PC-3 (cell line): ENCODE measurements around the gene GFOD1. TPM values are rescaled to one million over a fixed set of nuclear protein-coding genes. Genes with fewer than 3 reads are reported as not detected.
"Not testable (repeated sequence)": the region's sequence is repeated elsewhere in the genome, so short reads cannot be mapped to it uniquely, and the experiment has no call there.

Experiments
- ATAC-seq: fragments of 200-7000 bp; cut with Tn5 transposase; 2 replicates; pipeline ENCODE4 v1.9.1; 2020; ENCODE audit warnings: mild to moderate bottlenecking, moderate library complexity
- BruUV-seq: library from RNA; stranded (reverse); fragments of 400-500 nt; replicated peaks from 2 replicates; lab custom pipeline; 2021; lab: Mats Ljungman, UMichigan
- CTCF ChIA-PET: fragments of 300-600 bp; sonication (Branson Sonifier 250); formaldehyde crosslinking; loops from one replicate; lab custom pipeline; 2022; ENCODE audit warnings: antibody characterized with exemption; lab: Charles Lee
- POLR2A ChIA-PET: fragments of 300-600 bp; sonication (Branson Sonifier 250); formaldehyde crosslinking; loops from one replicate; lab custom pipeline; 2022; ENCODE audit warnings: antibody characterized with exemption; ENCODE audit not compliant: unreplicated experiment; lab: Charles Lee
- DNase-seq: peaks from one replicate; pipeline ENCODE4 v3.0.0-alpha.2; 2015
- H2AFZ ChIP-seq: fragments of 300-600 bp; sonication (generic); 2 replicates; pipeline ENCODE4 v1.6.0; 2016; ENCODE audit warnings: antibody characterized with exemption, low read length
- H3F3A ChIP-seq: fragments of 300-600 bp; sonication (generic); one replicate; pipeline ENCODE4 v1.6.0; 2017; ENCODE audit warnings: antibody characterized with exemption, low read length, control low read depth, mild to moderate bottlenecking; ENCODE audit not compliant: unreplicated experiment
- H3K27ac ChIP-seq: fragments of 300-600 bp; sonication (generic); 2 replicates; pipeline ENCODE4 v1.5.1; 2016; ENCODE audit warnings: mild to moderate bottlenecking, low read length
- H3K27me3 ChIP-seq: fragments of 300-600 bp; sonication (generic); 2 replicates; pipeline ENCODE4 v1.6.1; 2016; ENCODE audit warnings: low read length, mixed read lengths
- H3K36me3 ChIP-seq: fragments of 300-600 bp; sonication (generic); 2 replicates; pipeline ENCODE4 v1.6.1; 2016; ENCODE audit warnings: low read depth, mixed run types, low read length, mixed read lengths
- H3K4me1 ChIP-seq: fragments of 300-600 bp; sonication (generic); 2 replicates; pipeline ENCODE4 v1.5.1; 2016; ENCODE audit warnings: low read length; ENCODE audit not compliant: insufficient read depth
- H3K4me2 ChIP-seq: fragments of 300-600 bp; sonication (generic); 2 replicates; pipeline ENCODE4 v1.6.0; 2016; ENCODE audit warnings: low read length
- H3K4me3 ChIP-seq: fragments of 300-600 bp; sonication (generic); 2 replicates; pipeline ENCODE4 v1.5.1; 2016; ENCODE audit warnings: mild to moderate bottlenecking, low read length, mixed read lengths
- H3K79me2 ChIP-seq: fragments of 300-600 bp; sonication (generic); 2 replicates; pipeline ENCODE4 v1.6.1; 2017; ENCODE audit warnings: low read length, mixed read lengths
- H3K9ac ChIP-seq: fragments of 300-600 bp; sonication (generic); 2 replicates; pipeline ENCODE4 v1.6.0; 2016; ENCODE audit warnings: mild to moderate bottlenecking, low read length
- H3K9me2 ChIP-seq: fragments of 300-600 bp; sonication (generic); replicated peaks from 2 replicates; pipeline ENCODE4 v1.6.1; 2016; ENCODE audit warnings: mixed run types, low read length, mixed read lengths
- H3K9me3 ChIP-seq: fragments of 300-600 bp; sonication (generic); 2 replicates; pipeline ENCODE4 v1.6.1; 2016; ENCODE audit warnings: low read length, mixed read lengths
- H4K20me1 ChIP-seq: fragments of 300-600 bp; sonication (generic); 2 replicates; pipeline ENCODE4 v1.6.1; 2016; ENCODE audit warnings: low read length, mixed read lengths
- CTCF ChIP-seq: fragments of 300-600 bp; sonication (generic); conservative IDR thresholded peaks from 2 replicates; pipeline ENCODE4 v1.5.1; 2017; ENCODE audit warnings: antibody characterized with exemption, low read depth, mild to moderate bottlenecking, low read length
- EZH2 ChIP-seq: fragments of 300-600 bp; sonication (generic); IDR thresholded peaks from one replicate; pipeline ENCODE4 v1.6.1; 2017; ENCODE audit warnings: antibody characterized with exemption, mild to moderate bottlenecking, low read length; ENCODE audit not compliant: unreplicated experiment
- EZH2phosphoT487 ChIP-seq: fragments of 300-600 bp; sonication (generic); IDR thresholded peaks from 2 replicates; pipeline ENCODE4 v1.6.1; 2018; ENCODE audit warnings: mild to moderate bottlenecking, antibody characterized with exemption, low read length, borderline replicate concordance
- intact Hi-C: fragments of 100-400 bp; cut with micrococcal nuclease; formaldehyde crosslinking; loops from 2 replicates; pipeline ENCODE4 v1.9.0; 2023
- total RNA-seq: library from RNA; depleted of rRNA; stranded (reverse); fragments of >200 nt; gene quantifications from 2 replicates; pipeline ENCODE4 v1.2.3, GENCODE V29; 2014

GFOD1 gene
- total RNA-seq, 1 experiment from 2014 or later: 16.0 TPM

- Histone ChIP-seq H3K9me3 (no peaks in the 10 kb centered on the region), H3K4me1 (peaks cover 21% of the 10 kb centered on the region), H3F3A (no peaks in the 10 kb centered on the region), H2AFZ (no peak overlapping the region), H4K20me1 (no peaks in the 10 kb centered on the region), H3K4me3 (no peak overlapping the region), H3K9me2 (no peaks in the 10 kb centered on the region), H3K9ac (no peak overlapping the region), H3K27me3 (no peaks in the 10 kb centered on the region), H3K79me2 (peaks cover 33% of the 10 kb centered on the region), H3K36me3 (no peaks in the 10 kb centered on the region), H3K27ac (no peak overlapping the region), H3K4me2 (no peak overlapping the region)
- TF ChIP-seq CTCF (no peak), EZH2phosphoT487 (no peak), EZH2 (no peak)
- CTCF ChIA-PET: no interaction called here
- BruUV-seq: no TSS peak
- ATAC-seq (no peak), DNase-seq (no peak)
- intact Hi-C loops: no loop called here
- POLR2A ChIA-PET: no interaction called here
Observed at GRCh38 chr6:13461805-13462204, 25.6 kb downstream of the GFOD1 start.

GRCh38 chr6:13461307-13461706 lies 26.1 kb downstream of the GFOD1 start:
- BruUV-seq: no TSS peak
- ChIA-PET POLR2A (no interaction called here), CTCF (no interaction called here)
- Histone ChIP-seq H3K79me2 (peaks cover 38% of the 10 kb centered on the region), H3K27me3 (no peaks in the 10 kb centered on the region), H3K9ac (no peak overlapping the region), H3K36me3 (no peaks in the 10 kb centered on the region), H3K4me2 (no peak overlapping the region), H3K9me2 (no peaks in the 10 kb centered on the region), H3K4me1 (peaks cover 16% of the 10 kb centered on the region), H2AFZ (no peak overlapping the region), H3F3A (no peaks in the 10 kb centered on the region), H4K20me1 (no peaks in the 10 kb centered on the region), H3K27ac (no peak overlapping the region), H3K9me3 (no peaks in the 10 kb centered on the region), H3K4me3 (no peak overlapping the region)
- no peak for TF ChIP-seq CTCF
- no peak for TF ChIP-seq EZH2
- TF ChIP-seq EZH2phosphoT487: no peak
- DNase-seq: no peak
- no peak for ATAC-seq
- intact Hi-C loops: no loop called here

GRCh38 chr6:13460289-13460688 lies 27.1 kb downstream of the GFOD1 start:
- BruUV-seq, H2AFZ ChIP-seq, H3K4me2 ChIP-seq, H3K9me2 ChIP-seq, H3K27me3 ChIP-seq, H3K4me3 ChIP-seq, H3K9me3 ChIP-seq, ATAC-seq, POLR2A ChIA-PET, intact Hi-C loops, DNase-seq, H4K20me1 ChIP-seq, H3K27ac ChIP-seq, H3K4me1 ChIP-seq, CTCF ChIA-PET, H3K36me3 ChIP-seq, H3F3A ChIP-seq, H3K9ac ChIP-seq: not testable (repeated sequence)
- H3K79me2 ChIP-seq: peaks cover 43% of the 10 kb centered on the region
